Trophoblast cell (in vitro differentiated cells and primary cell): Measurements from ENCODE around the gene DEPDC5.

Source experiments
- DNase-seq, 2 donors: peaks; one replicate each; pipeline ENCODE4 v3.0.0-alpha.2; 2016
- H2AFZ ChIP-seq: 2 replicates; pipeline ENCODE4 v1.6.1; 2013; ENCODE audit warnings: low read length, moderate library complexity, mild to moderate bottlenecking; ENCODE audit not compliant: insufficient read depth, poor library complexity
- H2AK5ac ChIP-seq: 2 replicates; pipeline ENCODE4 v1.6.1; 2013; ENCODE audit warnings: mild to moderate bottlenecking, low read length
- H2BK120ac ChIP-seq: 2 replicates; pipeline ENCODE4 v1.6.1; 2013; ENCODE audit warnings: low read length, mild to moderate bottlenecking, moderate library complexity; ENCODE audit not compliant: insufficient read depth, poor library complexity
- H2BK12ac ChIP-seq: 2 replicates; pipeline ENCODE4 v1.6.1; 2013; ENCODE audit warnings: mild to moderate bottlenecking, low read length, moderate library complexity
- H2BK5ac ChIP-seq: 2 replicates; pipeline ENCODE4 v1.6.1; 2013; ENCODE audit warnings: low read length, low read depth, moderate library complexity, mild to moderate bottlenecking; ENCODE audit not compliant: poor library complexity
- H3K14ac ChIP-seq: 2 replicates; pipeline ENCODE4 v1.6.1; 2013; ENCODE audit warnings: mild to moderate bottlenecking, low read length
- H3K18ac ChIP-seq: 2 replicates; pipeline ENCODE4 v1.6.1; 2013; ENCODE audit warnings: mild to moderate bottlenecking, low read length
- H3K23ac ChIP-seq: 2 replicates; pipeline ENCODE4 v1.6.1; 2013; ENCODE audit warnings: low read length
- H3K27ac ChIP-seq: 2 replicates; pipeline ENCODE4 v1.5.1; 2013; ENCODE audit warnings: low read depth, mild to moderate bottlenecking, inconsistent platforms, low read length, moderate library complexity
- H3K27me3 ChIP-seq: 2 replicates; pipeline ENCODE4 v1.6.1; 2013; ENCODE audit warnings: inconsistent platforms, mild to moderate bottlenecking, low read length, moderate library complexity; ENCODE audit not compliant: insufficient read depth
- H3K36me3 ChIP-seq, 2 experiments: 1 replicate in 1 of 2; 2 replicates in 1 of 2; pipeline ENCODE4 v1.6.1; 2013; ENCODE audit warnings: low read length in 2 of 2, mild to moderate bottlenecking in 2 of 2, moderate library complexity in 1 of 2; ENCODE audit not compliant: insufficient read depth in 2 of 2, control insufficient read depth in 1 of 2
- H3K4ac ChIP-seq: 2 replicates; pipeline ENCODE4 v1.6.1; 2013; ENCODE audit warnings: low read depth, mild to moderate bottlenecking, low read length, moderate library complexity
- H3K4me1 ChIP-seq, 2 experiments: 1 replicate in 1 of 2; 2 replicates in 1 of 2; pipeline ENCODE4 v1.6.1; 2013; ENCODE audit warnings: low read length in 2 of 2, mild to moderate bottlenecking in 2 of 2, moderate library complexity in 1 of 2; ENCODE audit not compliant: insufficient read depth in 2 of 2, control insufficient read depth in 1 of 2
- H3K4me2 ChIP-seq: 2 replicates; pipeline ENCODE4 v1.6.1; 2013; ENCODE audit warnings: inconsistent platforms, mild to moderate bottlenecking, low read length, moderate library complexity
- H3K4me3 ChIP-seq: 2 replicates; pipeline ENCODE4 v1.5.1; 2013; ENCODE audit warnings: mild to moderate bottlenecking, low read depth, low read length, inconsistent platforms
- H3K79me1 ChIP-seq: one replicate; pipeline ENCODE4 v1.6.1; 2013; ENCODE audit warnings: low read length
- H3K79me2 ChIP-seq: 2 replicates; pipeline ENCODE4 v1.6.1; 2013; ENCODE audit warnings: low read length, mild to moderate bottlenecking; ENCODE audit not compliant: control insufficient read depth, insufficient read depth, poor library complexity
- H3K9ac ChIP-seq: 2 replicates; pipeline ENCODE4 v1.6.1; 2013; ENCODE audit warnings: mild to moderate bottlenecking, low read length
- H3K9me3 ChIP-seq: 2 replicates; pipeline ENCODE4 v1.6.1; 2013; ENCODE audit warnings: low read depth, mild to moderate bottlenecking, control low read depth, inconsistent platforms, low read length; ENCODE audit not compliant: insufficient read depth
- H4K12ac ChIP-seq: 2 replicates; pipeline ENCODE4 v1.6.1; 2013; ENCODE audit warnings: low read depth, mild to moderate bottlenecking, low read length, moderate library complexity
- H4K8ac ChIP-seq: 2 replicates; pipeline ENCODE4 v1.6.1; 2013; ENCODE audit warnings: low read depth, mild to moderate bottlenecking, low read length, moderate library complexity
- H4K91ac ChIP-seq: one replicate; pipeline ENCODE4 v1.6.1; 2013; ENCODE audit warnings: low read depth, mild to moderate bottlenecking, low read length, moderate library complexity
- WGBS: extraction: QIAGEN DNeasy Blood & Tissue Kit; methylation state at CpG from one replicate; pipeline ENCODE4 v1.1.7; 2013; ENCODE audit warnings: missing lambda C conversion rate; ENCODE audit not compliant: insufficient read length, insufficient coverage; ENCODE audit errors: extremely low coverage; 5-methylcytosine and 5-hydroxymethylcytosine counted together

Gene DEPDC5

GRCh38 chr22:31850135-31850534 lies 96.3 kb downstream of the DEPDC5 start:
- H3K18ac ChIP-seq: no peak overlapping the region
- H2BK5ac ChIP-seq: no peak overlapping the region
- no peak overlapping the region for H2AFZ ChIP-seq
- H3K27ac ChIP-seq: no peak overlapping the region
- no peak overlapping the region for H2AK5ac ChIP-seq
- no peaks in the 10 kb centered on the region for H3K4me1 ChIP-seq
- H4K8ac ChIP-seq: no peak overlapping the region
- H3K4me3 ChIP-seq: no peak overlapping the region
- WGBS: no CpG with 5 or more reads among the region's 3 CpGs
- H3K9ac ChIP-seq: no peak overlapping the region
- no peaks in the 10 kb centered on the region for H3K79me2 ChIP-seq
- H3K23ac ChIP-seq: no peak overlapping the region
- H3K4me2 ChIP-seq: no peak overlapping the region
- no peak overlapping the region for H4K12ac ChIP-seq
- H3K36me3 ChIP-seq: peaks cover 21 to 45% of the 10 kb centered on the region in 2 experiments
- H2BK12ac ChIP-seq: no peak overlapping the region
- no peak for DNase-seq
- H3K79me1 ChIP-seq: no peaks in the 10 kb centered on the region
- no peak overlapping the region for H2BK120ac ChIP-seq
- no peak overlapping the region for H4K91ac ChIP-seq
- H3K14ac ChIP-seq: no peak overlapping the region
- H3K4ac ChIP-seq: no peak overlapping the region
- H3K9me3 ChIP-seq: peaks cover 2% of the 10 kb centered on the region
- H3K27me3 ChIP-seq: no peaks in the 10 kb centered on the region

GRCh38 chr22:31852691-31853421 lies 99.0 kb downstream of the DEPDC5 start:
- H3K4ac ChIP-seq: no peak overlapping the region
- H2AFZ ChIP-seq: no peak overlapping the region
- no peak overlapping the region for H3K14ac ChIP-seq
- H3K4me3 ChIP-seq: no peak overlapping the region
- WGBS: no CpG with 5 or more reads among the region's 9 CpGs
- no peak overlapping the region for H4K8ac ChIP-seq
- H3K4me2 ChIP-seq: no peak overlapping the region
- H4K91ac ChIP-seq: no peak overlapping the region
- H3K27me3 ChIP-seq: no peaks in the 10 kb centered on the region
- H2AK5ac ChIP-seq: no peak overlapping the region
- peaks cover 0 to 2% of the 10 kb centered on the region in 2 experiments for H3K4me1 ChIP-seq
- H4K12ac ChIP-seq: no peak overlapping the region
- H3K79me1 ChIP-seq: no peaks in the 10 kb centered on the region
- H3K79me2 ChIP-seq: no peaks in the 10 kb centered on the region
- no peak overlapping the region for H3K23ac ChIP-seq
- no peak overlapping the region for H2BK5ac ChIP-seq
- H3K36me3 ChIP-seq: peaks cover 13 to 32% of the 10 kb centered on the region in 2 experiments
- H2BK12ac ChIP-seq: no peak overlapping the region
- H3K9me3 ChIP-seq: peaks cover 2% of the 10 kb centered on the region
- H3K27ac ChIP-seq: no peak overlapping the region
- no peak overlapping the region for H2BK120ac ChIP-seq
- H3K18ac ChIP-seq: no peak overlapping the region
- no peak for DNase-seq
- H3K9ac ChIP-seq: no peak overlapping the region

GRCh38 chr22:31853736-31854495 lies 100.1 kb downstream of the DEPDC5 start:
- Histone ChIP-seq H3K4me1 (peaks cover 0 to 2% of the 10 kb centered on the region in 2 experiments), H3K18ac (no peak overlapping the region), H3K27me3 (no peaks in the 10 kb centered on the region), H3K4me2 (no peak overlapping the region), H3K4ac (no peak overlapping the region), H2AK5ac (no peak overlapping the region), H4K91ac (no peak overlapping the region), H3K14ac (no peak overlapping the region), H3K4me3 (no peak overlapping the region), H3K23ac (no peak overlapping the region), H3K9ac (no peak overlapping the region), H2AFZ (no peak overlapping the region), H3K9me3 (no peaks in the 10 kb centered on the region), H4K8ac (no peak overlapping the region), H3K79me1 (no peaks in the 10 kb centered on the region), H3K79me2 (no peaks in the 10 kb centered on the region), H3K27ac (no peak overlapping the region), H3K36me3 (peaks cover 7 to 22% of the 10 kb centered on the region in 2 experiments), H2BK120ac (no peak overlapping the region), H2BK12ac (no peak overlapping the region), H2BK5ac (no peak overlapping the region), H4K12ac (no peak overlapping the region)
- WGBS: no CpG with 5 or more reads among the region's 6 CpGs
- no peak for DNase-seq

GRCh38 chr22:31857247-31857646 lies 103.4 kb downstream of the DEPDC5 start:
- peaks cover 0 to 2% of the 10 kb centered on the region in 2 experiments for H3K4me1 ChIP-seq
- peaks cover 10 to 14% of the 10 kb centered on the region in 2 experiments for H3K36me3 ChIP-seq
- H3K4ac ChIP-seq: no peak overlapping the region
- H2BK12ac ChIP-seq: no peak overlapping the region
- no peak overlapping the region for H3K4me3 ChIP-seq
- H4K8ac ChIP-seq: no peak overlapping the region
- no peak overlapping the region for H3K9ac ChIP-seq
- H3K9me3 ChIP-seq: no peaks in the 10 kb centered on the region
- no peak overlapping the region for H3K18ac ChIP-seq
- H2BK5ac ChIP-seq: no peak overlapping the region
- H2AK5ac ChIP-seq: no peak overlapping the region
- H4K91ac ChIP-seq: no peak overlapping the region
- no peak overlapping the region for H3K14ac ChIP-seq
- H3K27me3 ChIP-seq: no peaks in the 10 kb centered on the region
- no peak overlapping the region for H2BK120ac ChIP-seq
- H2AFZ ChIP-seq: no peak overlapping the region
- DNase-seq: no peak
- no CpG with 5 or more reads among the region's 9 CpGs for WGBS
- H3K79me1 ChIP-seq: no peaks in the 10 kb centered on the region
- no peak overlapping the region for H3K27ac ChIP-seq
- no peak overlapping the region for H4K12ac ChIP-seq
- no peak overlapping the region for H3K23ac ChIP-seq
- no peak overlapping the region for H3K4me2 ChIP-seq
- no peaks in the 10 kb centered on the region for H3K79me2 ChIP-seq
